AG09319 (cell line): Measurements from ENCODE around the gene MLLT3.
"Not testable (repeated sequence)": the region's sequence is repeated elsewhere in the genome, so short reads cannot be mapped to it uniquely, and the experiment has no call there.

ENCODE experiments used
- DNase-seq: peaks from one replicate; pipeline ENCODE4 v3.0.0-alpha.2; 2010; ENCODE audit warnings: low read depth; ENCODE audit errors: extremely low read depth
- CTCF ChIP-seq: IDR thresholded peaks from 2 replicates; pipeline ENCODE4 v1.5.1; 2011; ENCODE audit warnings: low read depth, mild to moderate bottlenecking, inconsistent platforms, low read length, moderate library complexity

MLLT3 gene

GRCh38 chr9:20593537-20593936, 28.8 kb downstream of the MLLT3 start:
- DNase-seq = no peak
- no peak for TF ChIP-seq CTCF

GRCh38 chr9:20593105-20593504, 29.2 kb downstream of the MLLT3 start:
- no peak for TF ChIP-seq CTCF
- no peak for DNase-seq

- no peak for TF ChIP-seq CTCF
- no peak for DNase-seq
Measured at GRCh38 chr9:20592673-20593072, 29.6 kb downstream of the MLLT3 start.

- no peak for DNase-seq
- no peak for TF ChIP-seq CTCF
Measured at GRCh38 chr9:20591223-20591622, 31.1 kb downstream of the MLLT3 start.

GRCh38 chr9:20584968-20585643, 37.2 kb downstream of the MLLT3 start:
- no peak for TF ChIP-seq CTCF
- no peak for DNase-seq

GRCh38 chr9:20583088-20583487, 39.2 kb downstream of the MLLT3 start:
- DNase-seq = not testable (repeated sequence)

- DNase-seq = no peak
- TF ChIP-seq CTCF = no peak
Measured at GRCh38 chr9:20582150-20582549, 40.1 kb downstream of the MLLT3 start.

GRCh38 chr9:20580673-20581072, 41.6 kb downstream of the MLLT3 start:
- no peak for TF ChIP-seq CTCF
- no peak for DNase-seq
